GM18868 (cell line): ENCODE results near the gene TCF7.

Source experiments
- ATAC-seq: cut with Tn5 transposase; IDR thresholded peaks from one replicate; pipeline ENCODE4 v1.9.1; 2021; ENCODE audit warnings: mild to moderate bottlenecking, moderate library complexity; ENCODE audit not compliant: unreplicated experiment

TCF7 gene

DNA sequence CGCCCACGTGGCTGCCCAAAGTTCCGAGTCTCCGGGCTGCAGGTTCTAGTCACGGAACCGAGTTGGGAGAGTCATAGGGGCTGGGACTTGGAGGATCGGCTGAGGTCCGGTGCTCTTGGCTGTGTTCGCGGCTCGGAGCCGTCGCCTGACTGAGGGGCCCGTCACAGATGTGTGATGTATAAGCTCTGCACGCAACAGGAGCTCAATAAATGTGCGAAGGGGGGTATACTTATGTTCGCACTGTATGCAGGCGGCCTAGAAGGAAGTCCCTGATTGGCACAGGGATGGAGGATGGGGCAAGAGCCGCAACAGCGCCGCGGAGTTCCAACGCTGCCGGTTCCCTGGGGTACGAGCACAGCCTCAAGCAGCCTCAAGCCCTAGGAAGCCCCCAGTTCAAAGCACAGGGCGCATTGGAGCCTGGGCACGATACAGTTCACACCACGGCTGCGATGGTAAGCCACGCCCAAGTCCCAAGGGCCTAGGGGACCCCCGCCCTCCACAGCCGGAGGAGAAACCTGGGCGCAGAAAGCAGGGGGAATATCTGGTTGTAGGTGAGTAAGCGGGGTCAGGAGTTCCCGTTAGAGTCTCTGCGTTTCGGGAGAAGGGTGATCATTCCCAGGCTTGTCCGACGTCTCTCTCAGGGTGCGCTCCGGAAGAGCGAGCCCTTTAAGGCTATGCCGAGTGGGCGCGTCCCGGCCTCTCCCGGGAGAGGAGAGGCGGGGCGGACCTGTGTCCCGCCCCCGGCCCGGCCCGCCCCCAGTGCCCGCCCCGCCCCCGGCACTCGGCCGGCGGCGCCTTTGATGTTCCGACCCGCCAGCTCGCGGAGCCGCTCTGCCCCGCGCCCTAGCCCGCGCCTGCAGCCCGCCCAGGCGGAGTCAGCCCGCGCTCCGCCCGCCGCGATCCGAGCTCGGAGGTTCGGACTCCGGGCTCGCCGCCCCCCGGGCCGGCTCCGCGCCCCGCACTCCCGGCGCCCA is at the start of gene TCF7:
TCF7 (plus strand) TSS at position 780 of the 974 bp plus-strand sequence. CDS start 226 bp downstream, outside the sequence.
- ATAC-seq = peak; percentile 73

DNA sequence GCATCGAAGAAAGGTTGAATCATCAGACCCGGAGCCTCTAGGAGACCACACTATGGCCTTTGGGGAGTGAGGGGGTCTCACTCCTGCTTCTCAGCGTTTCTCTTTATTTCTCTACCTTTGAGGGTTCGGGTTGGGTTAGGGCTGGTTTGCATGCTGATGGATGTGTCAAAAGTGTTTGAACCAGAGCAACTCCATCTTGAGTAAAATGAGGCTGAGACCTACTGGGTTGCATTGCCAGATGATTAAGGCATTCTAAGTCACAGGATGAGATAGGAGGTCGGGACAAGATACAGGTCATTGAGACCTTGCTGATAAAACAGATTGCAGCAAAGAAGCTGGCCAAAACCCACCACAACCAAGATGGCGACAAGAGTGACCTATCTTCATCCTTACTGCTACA is 44.9 kb upstream of the TCF7 start:
- ATAC-seq = no peak

GRCh38 chr5:134070725-134071613 is 43.5 kb upstream of the TCF7 start:
- ATAC-seq = peak; percentile 52

DNA sequence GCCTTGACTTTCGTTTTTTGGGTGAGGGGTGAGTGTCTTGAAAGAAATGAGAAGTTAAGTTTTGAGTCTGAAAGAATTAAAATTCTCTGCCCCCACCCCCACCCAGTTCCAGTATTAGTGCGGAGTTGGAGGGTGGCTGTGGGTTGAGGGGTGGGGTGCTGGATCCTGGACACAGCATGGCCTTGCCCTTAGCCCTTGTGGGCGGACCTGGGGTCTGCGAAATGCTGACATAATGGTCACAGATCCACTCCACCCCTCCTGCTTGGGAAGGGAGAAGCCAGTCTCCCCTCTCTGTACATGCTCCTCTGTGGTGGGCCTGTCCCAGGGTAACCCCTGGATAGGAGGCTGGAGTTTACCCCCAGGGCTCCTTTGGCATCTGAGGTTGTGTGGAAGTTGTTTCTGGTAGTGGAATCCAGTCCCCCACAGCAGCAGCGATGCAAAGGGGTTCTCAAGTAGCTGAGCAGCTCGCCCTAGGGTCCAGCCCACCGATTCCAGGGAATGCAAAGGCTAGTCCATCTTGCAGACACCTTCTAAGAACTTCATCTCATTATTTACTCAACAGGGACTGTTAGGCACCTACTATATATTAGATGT is 42.8 kb upstream of the TCF7 start:
- ATAC-seq = no peak

GRCh38 chr5:134072471-134073210 is 41.8 kb upstream of the TCF7 start:
- ATAC-seq = no peak

DNA sequence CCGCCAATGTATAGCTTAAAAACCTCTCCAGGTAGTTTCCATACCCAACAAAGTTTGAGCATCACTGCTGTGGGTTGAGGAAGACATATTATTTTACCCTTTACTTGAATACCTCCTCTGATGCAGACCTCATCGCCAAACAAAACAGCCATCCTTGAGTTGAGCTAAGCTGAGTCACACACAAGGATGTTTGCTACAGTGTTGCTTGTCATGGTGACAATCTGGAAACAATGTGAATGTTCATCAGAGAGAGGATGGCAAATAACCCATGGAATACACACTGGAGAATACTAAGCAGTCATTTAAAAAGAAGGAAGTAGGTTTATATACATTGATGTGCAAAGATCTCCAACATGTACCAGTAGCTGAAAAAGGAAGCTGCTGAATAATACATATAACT is 41.1 kb upstream of the TCF7 start:
- ATAC-seq = no peak

DNA sequence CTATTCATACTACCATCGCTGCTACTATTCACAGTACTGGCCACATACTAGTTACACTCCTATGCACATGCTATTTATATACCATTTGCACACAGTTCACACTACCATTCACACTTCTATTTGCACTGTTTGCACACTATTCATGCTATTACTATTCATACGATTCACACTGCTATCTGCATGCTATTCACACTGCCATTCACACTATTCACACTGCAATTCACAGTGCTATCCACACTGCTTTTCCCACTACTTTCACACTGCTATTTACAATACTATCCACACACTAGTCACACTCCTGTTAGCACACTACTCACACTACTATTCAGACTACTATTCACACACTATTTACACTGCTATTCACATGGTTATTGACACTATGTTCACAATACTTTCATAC is 39.4 kb upstream of the TCF7 start:
- no peak for ATAC-seq

GRCh38 chr5:134077926-134078580 is 36.4 kb upstream of the TCF7 start:
- no peak for ATAC-seq

DNA sequence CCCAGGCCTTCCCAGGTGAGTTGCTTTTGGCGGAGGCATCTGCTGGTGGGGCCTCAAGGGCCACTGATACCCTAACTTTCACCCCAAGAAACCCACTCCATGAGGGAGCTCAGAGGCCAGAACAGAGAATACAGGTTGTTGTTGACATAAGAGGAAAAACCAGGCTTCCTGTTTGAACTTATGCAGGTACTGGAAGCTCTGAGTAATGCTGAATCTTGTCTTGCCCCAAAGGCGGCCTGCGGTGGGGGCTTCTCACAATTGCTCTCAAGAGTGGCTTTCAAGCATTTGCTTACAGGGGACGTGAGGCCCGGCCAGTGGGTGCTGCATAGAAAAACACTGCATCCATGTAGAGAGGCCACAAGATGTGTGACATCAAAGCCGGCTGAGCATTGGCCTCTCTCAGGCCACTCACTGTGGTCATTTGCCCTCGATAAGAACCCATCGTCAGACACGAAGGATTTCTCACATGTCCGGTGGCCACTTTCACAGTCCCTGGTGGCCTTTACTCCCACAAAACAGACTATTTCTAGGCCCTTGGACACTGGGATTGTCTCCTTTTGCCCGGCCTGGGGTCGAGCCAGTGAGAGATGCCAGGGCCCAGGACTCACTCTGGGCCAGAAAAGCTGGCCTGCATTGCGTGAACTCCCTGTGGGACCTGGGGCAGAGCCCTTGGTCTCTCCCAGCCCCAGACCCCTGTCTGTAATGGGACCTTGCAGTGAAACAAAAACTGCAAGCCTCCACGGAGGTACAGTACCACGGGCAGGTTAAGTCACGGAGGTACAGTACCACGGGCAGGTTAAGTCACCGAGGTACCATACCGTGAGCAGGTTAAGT is 34.5 kb upstream of the TCF7 start:
- no peak for ATAC-seq

- ATAC-seq = no peak
These were observed 32.1 kb upstream of the TCF7 start for GRCh38 chr5:134082264-134082992.

DNA sequence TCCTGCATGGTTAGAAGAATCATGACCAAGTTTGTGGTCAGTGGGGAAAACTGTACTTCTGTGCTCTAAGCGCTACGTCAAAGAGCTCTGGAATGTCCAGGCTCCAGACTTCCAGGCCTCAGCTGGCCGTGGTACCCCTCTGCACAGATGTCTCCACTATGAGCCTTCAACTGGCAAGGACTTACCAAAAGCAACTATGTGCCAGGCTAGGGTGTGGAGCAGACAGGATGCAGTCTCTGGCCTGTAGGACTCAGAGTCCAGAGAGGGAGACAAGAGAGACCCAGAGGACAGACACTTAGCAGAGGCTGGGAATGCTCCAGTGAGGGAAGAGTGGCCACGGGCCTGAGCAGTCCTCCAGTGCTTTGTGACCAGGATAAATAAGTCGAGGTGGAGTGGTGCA is 31.0 kb upstream of the TCF7 start:
- no peak for ATAC-seq

DNA sequence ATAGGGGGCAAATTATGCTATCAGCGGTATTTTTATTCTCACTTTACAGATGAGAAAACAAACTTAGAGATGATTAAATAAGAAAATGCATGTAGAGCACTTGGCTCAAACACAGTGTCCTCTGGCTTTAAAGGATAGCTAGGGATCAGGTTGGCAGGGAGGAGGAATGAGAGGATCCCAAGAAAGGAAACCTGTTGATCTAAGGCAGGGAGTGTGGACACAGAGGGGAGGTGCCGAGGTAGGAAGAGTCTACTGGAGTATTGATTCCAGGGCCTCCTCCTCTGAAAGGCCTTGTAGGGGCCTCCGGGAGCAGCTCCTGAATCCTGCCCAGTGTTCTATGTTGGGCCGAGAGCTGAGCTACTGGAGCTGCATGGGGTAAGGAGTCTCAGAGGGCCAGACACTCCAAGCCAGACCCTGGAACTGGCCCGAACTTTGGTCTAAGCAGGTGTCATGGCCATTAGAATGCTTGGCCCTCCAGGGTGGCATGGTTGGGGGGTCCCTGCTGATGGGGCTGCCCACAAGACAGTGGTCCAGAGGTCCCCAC is 30.4 kb upstream of the TCF7 start:
- no peak for ATAC-seq

- no peak for ATAC-seq
These were observed 29.9 kb upstream of the TCF7 start for GRCh38 chr5:134084570-134084969.

DNA sequence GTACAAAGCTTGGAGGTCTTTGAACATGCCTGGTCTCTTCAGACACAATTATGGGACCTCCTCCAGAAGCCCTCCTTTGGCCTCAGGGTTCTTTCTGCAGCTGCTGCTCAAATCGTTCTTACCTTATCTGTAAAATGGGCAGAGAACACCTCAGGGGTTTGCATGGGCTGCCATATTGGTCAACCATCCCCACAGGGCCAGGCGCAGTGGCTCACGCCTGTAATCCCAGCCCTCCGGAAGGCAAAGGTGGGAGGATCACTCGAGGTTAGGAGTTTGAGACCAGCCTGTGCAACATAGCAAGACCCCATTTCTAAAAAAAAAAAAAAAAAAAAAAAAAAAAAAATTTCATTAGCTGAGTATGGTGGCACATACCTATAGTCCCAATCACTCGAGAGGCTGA is 29.1 kb upstream of the TCF7 start:
- ATAC-seq = no peak

- ATAC-seq = no peak
These were observed 28.1 kb upstream of the TCF7 start for GRCh38 chr5:134086225-134086942.

- ATAC-seq = no peak
These were observed 27.6 kb upstream of the TCF7 start for GRCh38 chr5:134086943-134087305.

DNA sequence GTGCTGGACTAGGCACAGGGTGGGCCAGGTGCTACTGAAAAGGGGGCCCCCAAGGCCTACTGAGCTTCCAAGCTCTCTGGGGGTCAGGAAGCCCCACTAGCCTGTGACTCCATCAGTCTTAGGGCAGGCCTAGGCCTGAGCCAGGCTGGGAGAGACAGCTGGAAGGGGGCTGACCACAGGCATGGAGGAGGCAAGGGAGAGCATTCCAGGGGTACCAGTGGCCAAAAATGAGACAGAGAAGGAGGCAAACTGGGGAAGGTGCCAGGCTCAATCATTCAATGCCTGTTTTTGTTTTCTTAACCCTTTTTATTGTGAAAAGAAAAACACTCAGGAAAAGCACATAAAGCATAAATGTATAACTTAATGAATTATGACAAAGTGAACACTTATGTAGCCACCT is 26.2 kb upstream of the TCF7 start:
- no peak for ATAC-seq
